SK-N-SH (cell line): ENCODE measurements around the gene SLC9A7. TPM values are rescaled to one million over a fixed set of nuclear protein-coding genes. Genes with fewer than 3 reads are reported as not detected.

Source experiments
- CTCF ChIA-PET: fragments of 300-600, 350-600 bp; formaldehyde crosslinking; extraction: SDS; loops from one replicate; lab custom pipeline; 2021; lab: Yijun Ruan, JAX
- POLR2A ChIA-PET: fragments of 350-600 bp; sonication (Branson Sonifier 250); formaldehyde crosslinking; extraction: SDS; loops from one replicate; lab custom pipeline; 2020; ENCODE audit warnings: antibody characterized with exemption, inconsistent platforms; lab: Yijun Ruan, JAX
- DNase-seq: peaks from one replicate; pipeline ENCODE4 v3.0.0; 2012
- H2AFZ ChIP-seq: fragments of 200-600 bp; sonication (generic); 2 replicates; pipeline ENCODE4 v1.8.1; 2016; ENCODE audit warnings: antibody characterized with exemption, mild to moderate bottlenecking, low read depth
- H3F3A ChIP-seq: fragments of 200-600 bp; sonication (generic); replicated peaks from 2 replicates; pipeline ENCODE3; 2016; ENCODE audit warnings: antibody characterized with exemption, mild to moderate bottlenecking; ENCODE audit not compliant: insufficient read depth
- H3K27ac ChIP-seq, 2 experiments: fragments of 200-500 bp in 1 of 2; fragments of 200-600 bp in 1 of 2; sonication (Bioruptor generic) in 1 of 2; sonication (generic), shearing (Covaris generic) in 1 of 2; 2 replicates each; pipeline versions ENCODE4 v1.5.1 to v1.6.1; 2014 to 2016; ENCODE audit warnings: low read depth in 2 of 2, inconsistent platforms in 1 of 2, low read length in 1 of 2, mild to moderate bottlenecking in 1 of 2, mixed read lengths in 1 of 2
- H3K27me3 ChIP-seq: fragments of 200-600 bp; sonication (generic), shearing (Covaris generic); 2 replicates; pipeline ENCODE4 v1.6.1; 2016; ENCODE audit warnings: mixed run types; ENCODE audit not compliant: insufficient read depth
- H3K36me3 ChIP-seq, 2 experiments: fragments of 200-500 bp in 1 of 2; fragments of 200-600 bp in 1 of 2; sonication (Bioruptor generic) in 1 of 2; sonication (generic) in 1 of 2; replicated peaks in 1 of 2; 2 replicates each; pipeline versions ENCODE3 to v1.5.1; 2014 to 2016; ENCODE audit warnings: low read length in 1 of 2, mild to moderate bottlenecking in 1 of 2; ENCODE audit not compliant: insufficient read depth in 2 of 2, control insufficient read depth in 1 of 2
- H3K4me1 ChIP-seq, 2 experiments: fragments of 200-500 bp in 1 of 2; fragments of 200-600 bp in 1 of 2; sonication (Bioruptor generic) in 1 of 2; sonication (generic), shearing (Covaris generic) in 1 of 2; 2 replicates each; pipeline versions ENCODE4 v1.5.1 to v1.6.1; 2014 to 2016; ENCODE audit warnings: low read depth in 1 of 2, low read length in 1 of 2, mixed run types in 1 of 2; ENCODE audit not compliant: insufficient read depth in 2 of 2, control insufficient read depth in 1 of 2
- H3K4me2 ChIP-seq: fragments of 200-600 bp; sonication (generic), shearing (Covaris generic); 2 replicates; pipeline ENCODE4 v1.6.1; 2017; ENCODE audit warnings: mixed run types
- H3K4me3 ChIP-seq, 2 experiments: fragments of 200-500 bp in 1 of 2; fragments of 200-600 bp in 1 of 2; sonication (Bioruptor generic) in 1 of 2; sonication (generic), shearing (Covaris generic) in 1 of 2; 2 replicates each; pipeline versions ENCODE4 v1.5.1 to v1.8.1; 2014 to 2016; ENCODE audit warnings: low read depth in 2 of 2, inconsistent platforms in 1 of 2, low read length in 1 of 2, mild to moderate bottlenecking in 1 of 2, mixed read lengths in 1 of 2, moderate library complexity in 1 of 2
- H3K79me2 ChIP-seq: fragments of 200-600 bp; sonication (generic); 2 replicates; pipeline ENCODE4 v1.8.1; 2017; ENCODE audit warnings: mild to moderate bottlenecking; ENCODE audit not compliant: insufficient read depth
- H3K9ac ChIP-seq: fragments of 200-600 bp; sonication (generic); 2 replicates; pipeline ENCODE4 v1.6.1; 2017; ENCODE audit warnings: mixed run types
- H3K9me2 ChIP-seq: fragments of 200-600 bp; sonication (generic); 2 replicates; pipeline ENCODE4 v1.6.1; 2017; ENCODE audit warnings: mixed run types
- H3K9me3 ChIP-seq: fragments of 200-600 bp; sonication (generic); 2 replicates; pipeline ENCODE4 v1.6.1; 2017; ENCODE audit warnings: mixed run types, mild to moderate bottlenecking, moderate library complexity
- H4K20me1 ChIP-seq: fragments of 200-600 bp; sonication (generic); 2 replicates; pipeline ENCODE4 v1.6.1; 2017; ENCODE audit warnings: mild to moderate bottlenecking, mixed run types; ENCODE audit not compliant: insufficient read depth
- EZH2phosphoT487 ChIP-seq: fragments of 200-600 bp; sonication (generic); IDR thresholded peaks from 2 replicates; pipeline ENCODE4 v1.6.1; 2017; ENCODE audit warnings: low read depth, mixed run types, mild to moderate bottlenecking, antibody characterized with exemption, moderate library complexity, borderline replicate concordance
- FOXM1 ChIP-seq: IDR thresholded peaks from 2 replicates; pipeline ENCODE4 v1.4.0; 2012; ENCODE audit warnings: low read depth, mild to moderate bottlenecking
- IRF3 ChIP-seq: fragments of 150-350 bp; IDR thresholded peaks from 2 replicates; pipeline ENCODE4 v1.6.1; 2016; ENCODE audit warnings: mild to moderate bottlenecking, low read depth, low read length
- MXI1 ChIP-seq: IDR thresholded peaks from 2 replicates; pipeline ENCODE4 v1.6.1; 2012; ENCODE audit warnings: mild to moderate bottlenecking, low read depth, low read length, improper control_type of control experiment
- RAD21 ChIP-seq: IDR thresholded peaks from 2 replicates; pipeline ENCODE4 v1.6.1; 2012; ENCODE audit warnings: mild to moderate bottlenecking, low read length
- SIN3A ChIP-seq: IDR thresholded peaks from 2 replicates; pipeline ENCODE4 v1.6.1; 2012; ENCODE audit warnings: low read depth, mild to moderate bottlenecking, low read length, moderate library complexity, borderline replicate concordance
- SMC3 ChIP-seq: IDR thresholded peaks from 2 replicates; pipeline ENCODE4 v1.6.1; 2012; ENCODE audit warnings: low read depth, low read length, improper control_type of control experiment
- TAF1 ChIP-seq: IDR thresholded peaks from 2 replicates; pipeline ENCODE4 v1.6.1; 2012; ENCODE audit warnings: low read depth, mild to moderate bottlenecking, low read length, moderate library complexity, borderline replicate concordance
- TEAD4 ChIP-seq: IDR thresholded peaks from 2 replicates; pipeline ENCODE4 v1.4.0; 2012; ENCODE audit warnings: mild to moderate bottlenecking, borderline replicate concordance; ENCODE audit not compliant: insufficient read depth
- WGBS: methylation state at CpG from one replicate; pipeline ENCODE4 v1.1.6; 2017; ENCODE audit warnings: low lambda C conversion rate; 5-methylcytosine and 5-hydroxymethylcytosine counted together
- polyA plus RNA-seq, 3 experiments: library from polyadenylated mRNA; depleted of rRNA; stranded (reverse); fragments of >200 nt; gene quantifications; 2 replicates each; pipeline ENCODE4 v1.2.3, GENCODE V29; 2012
- TF ChIP-seq, protein P1 (sequence below): IDR thresholded peaks from 2 replicates; pipeline ENCODE4 v1.6.1; 2012; ENCODE audit warnings: mild to moderate bottlenecking, low read depth, low read length, moderate library complexity
- TF ChIP-seq, protein P2 (sequence below): IDR thresholded peaks from 2 replicates; pipeline ENCODE4; 2012
- TF ChIP-seq, protein P3 (sequence below): IDR thresholded peaks from 2 replicates; pipeline ENCODE4 v1.4.0; 2012; ENCODE audit warnings: low read depth, borderline replicate concordance

SLC9A7 gene
- polyA plus RNA-seq, 1 of the 3 experiments (the other 2 are of a cell fraction), result 10.5 TPM

DNA sequence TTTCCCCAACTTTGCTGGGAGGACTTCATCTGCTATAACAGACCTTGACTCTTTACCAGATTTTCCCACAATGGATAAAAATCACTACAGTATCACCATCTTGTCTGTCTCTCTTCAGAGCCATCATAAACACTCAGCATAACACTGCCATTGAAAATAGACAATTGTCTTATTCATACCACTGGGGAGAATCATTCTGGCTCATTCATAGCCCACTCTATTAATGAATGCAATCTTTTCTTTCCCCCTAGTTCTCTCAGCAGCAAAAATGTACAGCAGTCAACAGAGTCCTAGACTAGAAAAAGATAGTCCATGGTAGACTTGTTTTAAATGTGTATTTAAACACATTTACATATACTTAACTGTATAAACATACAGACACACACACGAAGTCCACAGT is 19.2 kb downstream of the SLC9A7 start:
- H2AFZ ChIP-seq, result no peak overlapping the region
- ChIA-PET CTCF (no interaction called here), POLR2A (no interaction called here)
- no peak overlapping the region for H3K27ac ChIP-seq
- no peaks in the 10 kb centered on the region for H3K36me3 ChIP-seq
- no peaks in the 10 kb centered on the region for H3K4me1 ChIP-seq
- H3F3A ChIP-seq, result peaks cover 6% of the 10 kb centered on the region
- H3K4me2 ChIP-seq, result no peak overlapping the region
- no peaks in the 10 kb centered on the region for H3K79me2 ChIP-seq
- H3K27me3 ChIP-seq, result no peaks in the 10 kb centered on the region
- H3K9me2 ChIP-seq, result no peaks in the 10 kb centered on the region
- H3K9me3 ChIP-seq, result peaks cover 7% of the 10 kb centered on the region; the same call in 1 of the 2 replicates
- no peak overlapping the region for H3K9ac ChIP-seq
- 13% methylated on average over 1 of the region's 1 CpG for WGBS
- TF ChIP-seq TAF1, result no peak
- no peak for TF ChIP-seq EZH2phosphoT487
- no peak for TF ChIP-seq TEAD4
- no peak for TF ChIP-seq FOXM1
- TF ChIP-seq, protein P1, sequence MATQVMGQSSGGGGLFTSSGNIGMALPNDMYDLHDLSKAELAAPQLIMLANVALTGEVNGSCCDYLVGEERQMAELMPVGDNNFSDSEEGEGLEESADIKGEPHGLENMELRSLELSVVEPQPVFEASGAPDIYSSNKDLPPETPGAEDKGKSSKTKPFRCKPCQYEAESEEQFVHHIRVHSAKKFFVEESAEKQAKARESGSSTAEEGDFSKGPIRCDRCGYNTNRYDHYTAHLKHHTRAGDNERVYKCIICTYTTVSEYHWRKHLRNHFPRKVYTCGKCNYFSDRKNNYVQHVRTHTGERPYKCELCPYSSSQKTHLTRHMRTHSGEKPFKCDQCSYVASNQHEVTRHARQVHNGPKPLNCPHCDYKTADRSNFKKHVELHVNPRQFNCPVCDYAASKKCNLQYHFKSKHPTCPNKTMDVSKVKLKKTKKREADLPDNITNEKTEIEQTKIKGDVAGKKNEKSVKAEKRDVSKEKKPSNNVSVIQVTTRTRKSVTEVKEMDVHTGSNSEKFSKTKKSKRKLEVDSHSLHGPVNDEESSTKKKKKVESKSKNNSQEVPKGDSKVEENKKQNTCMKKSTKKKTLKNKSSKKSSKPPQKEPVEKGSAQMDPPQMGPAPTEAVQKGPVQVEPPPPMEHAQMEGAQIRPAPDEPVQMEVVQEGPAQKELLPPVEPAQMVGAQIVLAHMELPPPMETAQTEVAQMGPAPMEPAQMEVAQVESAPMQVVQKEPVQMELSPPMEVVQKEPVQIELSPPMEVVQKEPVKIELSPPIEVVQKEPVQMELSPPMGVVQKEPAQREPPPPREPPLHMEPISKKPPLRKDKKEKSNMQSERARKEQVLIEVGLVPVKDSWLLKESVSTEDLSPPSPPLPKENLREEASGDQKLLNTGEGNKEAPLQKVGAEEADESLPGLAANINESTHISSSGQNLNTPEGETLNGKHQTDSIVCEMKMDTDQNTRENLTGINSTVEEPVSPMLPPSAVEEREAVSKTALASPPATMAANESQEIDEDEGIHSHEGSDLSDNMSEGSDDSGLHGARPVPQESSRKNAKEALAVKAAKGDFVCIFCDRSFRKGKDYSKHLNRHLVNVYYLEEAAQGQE, result no peak
- H3K4me3 ChIP-seq, result no peak overlapping the region
- no peak for DNase-seq
- H4K20me1 ChIP-seq, result no peaks in the 10 kb centered on the region

- DNase-seq, result no peak
- peaks cover 15% of the 10 kb centered on the region for H3F3A ChIP-seq
- no peaks in the 10 kb centered on the region for H3K79me2 ChIP-seq
- no peaks in the 10 kb centered on the region for H3K9me2 ChIP-seq
- H3K4me3 ChIP-seq, result no peak overlapping the region
- ChIA-PET CTCF (no interaction called here), POLR2A (no interaction called here)
- H4K20me1 ChIP-seq, result no peaks in the 10 kb centered on the region
- H3K9ac ChIP-seq, result no peak overlapping the region
- no peaks in the 10 kb centered on the region for H3K4me1 ChIP-seq
- no peak for TF ChIP-seq IRF3
- TF ChIP-seq SIN3A, result no peak
- TF ChIP-seq, protein P2, sequence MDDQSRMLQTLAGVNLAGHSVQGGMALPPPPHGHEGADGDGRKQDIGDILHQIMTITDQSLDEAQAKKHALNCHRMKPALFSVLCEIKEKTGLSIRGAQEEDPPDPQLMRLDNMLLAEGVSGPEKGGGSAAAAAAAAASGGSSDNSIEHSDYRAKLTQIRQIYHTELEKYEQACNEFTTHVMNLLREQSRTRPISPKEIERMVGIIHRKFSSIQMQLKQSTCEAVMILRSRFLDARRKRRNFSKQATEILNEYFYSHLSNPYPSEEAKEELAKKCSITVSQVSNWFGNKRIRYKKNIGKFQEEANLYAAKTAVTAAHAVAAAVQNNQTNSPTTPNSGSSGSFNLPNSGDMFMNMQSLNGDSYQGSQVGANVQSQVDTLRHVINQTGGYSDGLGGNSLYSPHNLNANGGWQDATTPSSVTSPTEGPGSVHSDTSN, result no peak
- no peak for TF ChIP-seq TEAD4
- no peak for TF ChIP-seq RAD21
- TF ChIP-seq MXI1, result no peak
- TF ChIP-seq SMC3, result no peak
- TF ChIP-seq, protein P3, sequence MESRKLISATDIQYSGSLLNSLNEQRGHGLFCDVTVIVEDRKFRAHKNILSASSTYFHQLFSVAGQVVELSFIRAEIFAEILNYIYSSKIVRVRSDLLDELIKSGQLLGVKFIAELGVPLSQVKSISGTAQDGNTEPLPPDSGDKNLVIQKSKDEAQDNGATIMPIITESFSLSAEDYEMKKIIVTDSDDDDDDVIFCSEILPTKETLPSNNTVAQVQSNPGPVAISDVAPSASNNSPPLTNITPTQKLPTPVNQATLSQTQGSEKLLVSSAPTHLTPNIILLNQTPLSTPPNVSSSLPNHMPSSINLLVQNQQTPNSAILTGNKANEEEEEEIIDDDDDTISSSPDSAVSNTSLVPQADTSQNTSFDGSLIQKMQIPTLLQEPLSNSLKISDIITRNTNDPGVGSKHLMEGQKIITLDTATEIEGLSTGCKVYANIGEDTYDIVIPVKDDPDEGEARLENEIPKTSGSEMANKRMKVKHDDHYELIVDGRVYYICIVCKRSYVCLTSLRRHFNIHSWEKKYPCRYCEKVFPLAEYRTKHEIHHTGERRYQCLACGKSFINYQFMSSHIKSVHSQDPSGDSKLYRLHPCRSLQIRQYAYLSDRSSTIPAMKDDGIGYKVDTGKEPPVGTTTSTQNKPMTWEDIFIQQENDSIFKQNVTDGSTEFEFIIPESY, result no peak
- H3K36me3 ChIP-seq, result no peaks in the 10 kb centered on the region
- H2AFZ ChIP-seq, result no peak overlapping the region
- H3K27me3 ChIP-seq, result no peaks in the 10 kb centered on the region
- H3K27ac ChIP-seq, result no peak overlapping the region
- H3K9me3 ChIP-seq, result peaks cover 7% of the 10 kb centered on the region; the same call in 1 of the 2 replicates
- H3K4me2 ChIP-seq, result no peak overlapping the region
- WGBS, result 9% methylated on average over 2 of the region's 2 CpGs
These were observed 21.5 kb downstream of the SLC9A7 start for GRCh38 chrX:46737462-46737861.
